Cerebellar nuclear complex (tissue), 1 donor: ENCODE results near the gene SH2D7.

Experiments
- DNase-seq, 2 experiments: peaks; one replicate each; lab custom pipeline; 2025; lab: John Stamatoyannopoulos, UW

The SH2D7 gene

DNA sequence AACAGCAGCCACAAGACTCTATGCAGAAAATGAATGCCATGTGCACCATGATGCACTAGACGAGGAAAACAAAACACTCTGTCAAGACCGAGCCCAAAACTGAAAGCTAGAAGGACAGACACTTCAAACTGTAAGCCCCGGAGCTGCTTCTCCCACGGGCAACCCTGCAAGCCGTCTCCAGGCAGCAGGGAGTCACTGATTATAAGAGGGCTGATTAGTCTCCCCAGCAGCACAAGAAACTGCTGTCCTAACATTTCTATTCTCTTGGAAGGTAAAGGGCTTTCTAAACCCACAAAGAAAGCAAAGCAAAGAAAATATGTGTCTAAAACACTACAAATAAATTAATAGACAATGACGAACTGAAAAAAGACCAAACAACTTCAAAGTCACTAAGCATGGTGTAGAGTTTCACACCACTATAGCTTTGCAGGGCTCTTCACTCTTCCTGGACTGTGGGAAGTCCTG is 30.4 kb upstream of the SH2D7 start:
- no peak for DNase-seq

DNA sequence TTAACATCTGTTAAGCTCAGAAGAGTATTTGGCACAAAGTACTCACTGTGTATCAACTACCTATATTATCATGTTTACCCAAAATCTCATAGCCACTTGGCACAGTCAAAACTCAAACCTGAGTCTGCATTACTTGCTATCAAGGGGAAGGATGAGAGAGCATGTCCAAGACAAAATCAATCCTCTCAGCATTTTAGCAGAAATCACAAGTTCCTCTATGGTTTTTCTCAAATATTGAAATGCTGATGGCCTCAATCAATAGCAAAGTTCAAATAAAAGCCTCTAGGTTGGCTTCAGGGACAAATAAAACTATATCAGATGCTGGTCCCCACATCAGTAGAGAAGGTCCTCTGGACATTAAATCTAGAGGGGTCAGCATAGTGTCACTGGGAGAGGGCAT is 29.1 kb upstream of the SH2D7 start:
- no peak for DNase-seq

DNA sequence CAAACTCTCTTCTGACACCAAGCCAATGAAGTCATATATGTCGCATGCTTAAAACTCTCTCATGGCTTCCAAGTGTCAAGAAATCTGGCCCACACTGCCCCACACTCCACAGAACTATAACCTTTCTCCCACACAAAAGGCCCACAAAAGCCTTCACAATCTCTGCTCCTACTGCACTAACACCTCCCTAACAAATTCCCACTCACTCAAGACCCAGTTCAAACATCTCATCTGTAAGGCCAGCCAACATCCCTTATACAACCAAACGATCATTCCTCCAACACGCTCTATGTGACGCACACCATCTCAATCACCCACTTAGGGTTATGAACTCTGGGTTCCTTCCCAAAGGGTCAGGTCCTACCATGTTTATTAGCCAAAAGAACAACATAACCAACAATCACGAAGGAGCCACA is 28.4 kb upstream of the SH2D7 start:
- DNase-seq = no peak

DNA sequence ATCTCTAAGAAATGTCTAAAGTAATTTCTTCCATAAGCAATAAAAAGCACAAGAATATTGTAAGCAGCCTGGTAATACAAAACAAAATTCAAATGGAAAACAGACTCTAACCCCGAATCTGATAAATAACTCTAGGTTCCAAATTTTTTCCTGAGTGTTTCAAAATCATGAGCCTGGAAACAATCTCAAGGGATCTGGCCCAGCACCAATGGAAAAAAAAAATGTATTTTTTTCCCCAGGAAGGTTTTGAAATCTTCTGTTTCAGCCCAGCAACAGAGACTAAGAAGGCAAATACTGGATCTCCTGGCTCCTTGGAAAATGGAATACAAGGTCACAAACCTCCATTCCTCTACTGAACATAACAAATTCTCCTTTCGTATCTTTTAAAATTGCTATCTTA is 27.8 kb upstream of the SH2D7 start:
- no peak for DNase-seq

DNA sequence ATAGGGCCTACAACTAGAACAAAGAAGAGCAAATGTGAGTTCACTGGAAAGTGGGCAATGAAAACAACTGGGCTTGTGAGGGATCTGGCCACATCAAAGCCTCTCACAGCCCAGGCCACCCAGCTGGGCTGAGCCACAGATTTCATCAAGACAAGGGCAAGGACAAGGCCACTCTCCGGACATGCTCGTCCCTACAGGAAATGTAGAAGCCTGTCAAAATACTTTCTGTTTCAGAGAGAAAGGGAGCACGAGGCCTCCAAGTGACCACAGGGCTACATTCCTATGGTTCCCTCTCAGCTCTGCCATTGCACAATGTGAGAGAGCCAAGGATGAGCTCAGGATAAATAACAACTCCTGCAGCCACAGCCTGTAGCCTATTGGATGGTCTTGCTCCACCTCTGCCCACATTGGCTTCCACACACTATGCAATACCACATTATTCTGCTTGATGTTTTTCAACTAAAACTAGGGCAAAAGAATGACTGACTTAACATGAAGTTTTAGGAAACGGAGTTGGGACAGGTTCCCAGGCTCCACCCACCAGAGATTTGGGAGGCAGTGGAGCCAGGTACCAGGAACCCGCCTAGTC is 27.0 kb upstream of the SH2D7 start:
- no peak for DNase-seq

DNA sequence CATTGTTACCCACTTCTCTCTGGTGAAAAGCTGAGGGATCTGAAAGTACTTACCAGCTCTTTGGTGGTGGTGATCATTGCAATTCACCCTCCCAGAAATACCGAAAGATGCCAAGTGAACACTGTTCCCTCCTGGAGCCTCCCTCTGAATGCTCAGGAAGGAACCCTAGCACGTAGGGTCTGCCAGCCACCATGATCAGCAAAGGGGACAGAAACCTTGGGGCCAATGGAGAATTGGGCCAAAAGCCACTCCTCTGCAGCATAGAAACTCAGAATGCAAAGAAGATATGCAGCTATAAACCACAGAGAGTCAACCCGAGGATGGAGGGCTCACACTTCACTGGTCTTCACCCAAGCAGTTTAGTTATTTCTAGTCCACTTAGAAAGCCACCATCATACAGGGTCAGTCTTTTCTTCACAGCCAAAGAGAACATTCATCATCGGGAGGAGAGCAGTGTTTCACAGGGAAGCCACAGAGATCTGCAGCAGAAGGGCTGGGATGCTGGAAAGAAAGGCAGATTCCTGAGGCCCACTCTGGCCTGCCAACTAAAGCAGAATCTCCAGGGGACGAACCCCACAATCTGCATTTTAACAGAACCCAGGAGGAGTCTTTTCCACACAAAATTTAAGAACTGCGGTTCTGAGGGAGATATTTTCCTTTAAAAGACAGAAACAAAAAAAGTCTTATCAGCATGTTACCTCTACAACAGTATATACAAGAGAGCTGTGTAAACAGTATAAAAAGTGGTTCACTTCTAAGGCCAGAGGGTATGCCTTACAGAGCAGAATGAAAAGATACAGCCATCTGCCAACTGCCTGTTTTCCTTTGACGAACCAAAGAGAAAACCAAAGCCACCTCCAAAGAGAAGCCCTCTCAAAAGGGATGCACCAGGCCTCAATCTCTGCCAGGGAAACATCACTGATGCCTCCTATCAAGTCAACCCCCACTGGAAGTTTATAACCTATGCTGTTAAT is 26.1 kb upstream of the SH2D7 start:
- DNase-seq = no peak

DNA sequence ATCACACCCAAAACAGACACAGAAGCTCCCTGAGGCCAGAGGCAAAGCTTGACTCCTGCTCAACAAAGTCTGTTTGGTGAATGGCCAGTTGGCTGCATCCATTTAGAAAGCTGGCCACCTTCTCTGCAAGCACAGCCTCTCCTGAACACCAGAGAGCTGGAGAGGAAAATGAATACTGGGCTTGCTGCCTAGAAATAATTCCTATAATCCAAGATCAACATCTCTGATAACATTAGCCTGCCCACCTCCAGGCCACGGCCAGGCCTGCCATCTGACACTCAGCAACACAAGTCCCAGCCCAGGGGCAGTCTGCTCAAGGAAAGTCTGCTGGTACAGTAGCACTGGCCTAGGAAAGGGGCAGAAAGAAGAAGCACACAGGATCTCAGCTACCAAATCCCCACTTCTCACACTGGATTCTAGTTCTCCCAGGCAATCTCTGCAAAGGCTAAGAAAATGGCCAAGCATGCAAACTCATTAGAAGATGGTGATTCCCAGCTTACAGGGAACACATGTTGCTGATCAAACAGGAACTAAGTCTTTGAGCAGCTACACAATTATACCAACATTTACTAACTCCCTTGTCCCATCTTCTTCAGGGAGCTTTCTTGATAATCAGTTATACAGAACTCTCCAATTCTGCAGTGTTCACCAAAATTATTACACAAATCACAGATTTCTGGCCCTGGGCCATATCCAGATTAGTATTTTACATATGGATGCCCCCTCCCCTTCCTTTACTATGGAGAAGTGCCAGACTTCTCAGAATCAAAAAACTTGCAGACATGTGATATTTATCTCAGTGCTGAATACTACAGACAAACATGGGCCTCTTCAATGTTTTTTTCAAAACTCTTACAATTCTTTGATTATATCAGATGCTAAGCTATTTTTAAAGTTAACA is 24.8 kb upstream of the SH2D7 start:
- DNase-seq = no peak

DNA sequence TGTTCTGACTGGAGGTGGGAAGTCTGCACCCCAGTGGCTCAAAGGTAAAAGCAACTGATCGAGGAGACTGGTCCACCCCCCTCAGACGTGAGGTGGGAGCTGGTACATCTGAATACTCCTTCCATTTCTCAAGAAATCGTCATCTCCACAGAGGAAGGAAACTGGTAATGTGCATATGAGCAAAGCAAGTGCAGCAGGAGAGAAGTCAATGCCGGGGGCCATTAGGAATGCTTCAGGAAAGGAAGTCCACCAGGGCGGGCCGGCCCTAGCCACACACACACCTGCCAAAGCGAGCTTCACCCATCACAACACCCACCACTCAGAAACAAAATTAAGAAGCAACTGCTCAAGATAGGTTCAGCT is 23.3 kb upstream of the SH2D7 start:
- no peak for DNase-seq

DNA sequence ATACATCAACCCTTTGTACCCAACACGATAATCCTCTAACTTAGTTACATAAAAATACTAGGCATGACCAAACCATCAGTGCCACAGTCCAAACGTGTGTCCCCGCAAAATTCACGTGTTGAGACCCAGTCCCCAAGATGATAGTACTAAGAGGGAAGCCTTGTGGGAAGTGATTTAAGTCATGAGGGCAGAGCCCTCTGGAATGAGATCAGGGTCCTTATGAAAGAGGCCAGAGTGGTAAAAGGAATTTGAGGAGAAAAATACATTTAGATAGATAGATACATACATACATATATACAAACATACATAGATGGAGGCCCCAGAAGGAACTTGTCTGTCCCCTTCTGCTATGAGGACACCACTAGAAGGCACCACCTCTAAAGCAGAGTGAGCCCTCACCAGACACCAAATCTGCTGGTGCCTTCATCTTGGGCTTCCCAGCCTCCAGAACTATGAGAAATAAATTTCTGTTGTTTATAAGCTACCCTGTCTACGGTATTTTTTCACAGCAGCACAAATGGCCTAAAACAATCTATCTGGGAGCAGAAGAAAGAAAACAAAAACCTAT is 22.8 kb upstream of the SH2D7 start:
- no peak for DNase-seq

DNA sequence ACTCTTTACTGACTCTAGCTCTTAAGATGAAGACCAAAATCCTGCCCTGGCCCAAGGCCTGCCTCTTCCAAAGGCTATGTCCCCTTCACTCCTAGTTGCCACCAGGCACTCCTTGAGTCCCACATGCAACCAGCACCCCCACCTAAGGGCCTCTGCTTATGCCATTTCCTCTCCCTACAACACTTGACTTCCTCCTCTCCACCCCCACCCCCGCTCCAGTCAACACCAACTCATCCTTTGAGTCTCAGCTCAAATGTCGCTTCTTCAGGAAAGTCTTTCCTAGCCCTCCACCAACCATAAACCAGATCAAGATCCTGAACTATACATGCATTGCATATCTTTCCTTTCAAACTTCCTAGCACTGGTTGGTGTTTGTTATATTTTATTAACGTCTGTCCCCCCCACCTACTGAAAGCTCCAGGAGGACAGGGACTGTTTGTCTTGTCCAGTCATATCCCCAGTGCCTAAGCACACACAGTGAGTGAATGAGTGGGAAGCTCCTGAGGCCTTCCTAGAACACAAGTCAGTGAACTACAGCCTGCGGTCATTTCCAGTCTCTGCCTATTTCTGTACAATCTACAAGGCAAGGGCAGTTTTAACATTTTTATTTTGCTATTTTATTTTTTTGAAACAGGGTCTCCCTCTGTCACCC is 22.2 kb upstream of the SH2D7 start:
- no peak for DNase-seq

DNA sequence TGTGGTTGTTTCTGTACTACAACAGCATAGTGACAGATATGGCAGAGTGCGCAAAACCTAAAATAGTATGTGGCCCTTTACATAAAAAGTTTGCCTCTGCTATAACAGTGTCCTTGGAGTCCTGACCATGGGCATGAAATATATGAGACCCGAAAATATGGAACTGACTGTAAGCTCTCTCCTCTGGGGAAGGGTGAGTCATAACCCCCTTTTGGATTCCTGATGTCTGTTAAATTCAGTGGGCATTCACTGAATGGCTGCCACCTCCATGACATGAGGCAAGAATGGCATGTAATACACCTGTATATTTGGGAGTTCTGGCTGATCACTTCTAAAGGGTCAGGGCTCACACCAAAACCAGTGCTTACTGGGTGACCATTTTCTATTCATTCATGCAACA is 21.0 kb upstream of the SH2D7 start:
- no peak for DNase-seq

DNA sequence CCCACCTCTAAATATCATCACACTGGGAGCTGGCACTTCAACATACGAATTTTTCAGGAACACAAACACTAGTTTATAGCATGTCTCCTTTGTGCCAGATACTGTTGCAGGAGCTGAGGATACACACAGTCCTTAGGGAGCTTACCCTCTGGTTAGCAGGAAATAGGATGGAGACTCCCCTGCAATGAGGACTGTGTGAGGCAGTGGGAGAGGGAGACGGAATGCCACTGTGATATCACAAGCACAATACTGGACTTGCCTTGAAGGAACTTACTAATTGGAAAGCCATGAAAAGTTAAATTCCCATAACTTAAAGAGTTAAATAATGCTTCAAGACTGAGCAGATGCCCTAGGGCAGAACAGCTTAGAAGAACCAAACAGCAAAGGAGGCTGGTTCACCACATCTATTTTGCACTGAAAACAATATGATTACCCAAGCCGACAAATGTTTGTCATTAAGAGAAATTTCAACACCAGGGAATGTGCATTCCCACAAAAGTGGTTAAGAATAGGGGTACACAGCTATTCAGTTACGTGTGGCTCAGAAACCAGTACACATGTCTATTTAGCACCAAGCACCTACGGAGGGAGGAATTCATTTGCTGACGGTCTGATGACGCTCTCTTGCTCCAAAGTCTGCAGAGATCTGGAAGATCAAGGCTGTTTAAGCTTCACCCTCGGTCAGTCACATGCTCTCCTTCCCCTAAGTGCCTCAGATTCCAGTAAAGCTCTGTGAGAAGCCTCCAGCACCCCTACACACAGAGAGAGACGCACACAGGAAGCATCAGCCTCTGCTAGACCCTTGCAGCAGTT is 20.1 kb upstream of the SH2D7 start:
- no peak for DNase-seq

DNA sequence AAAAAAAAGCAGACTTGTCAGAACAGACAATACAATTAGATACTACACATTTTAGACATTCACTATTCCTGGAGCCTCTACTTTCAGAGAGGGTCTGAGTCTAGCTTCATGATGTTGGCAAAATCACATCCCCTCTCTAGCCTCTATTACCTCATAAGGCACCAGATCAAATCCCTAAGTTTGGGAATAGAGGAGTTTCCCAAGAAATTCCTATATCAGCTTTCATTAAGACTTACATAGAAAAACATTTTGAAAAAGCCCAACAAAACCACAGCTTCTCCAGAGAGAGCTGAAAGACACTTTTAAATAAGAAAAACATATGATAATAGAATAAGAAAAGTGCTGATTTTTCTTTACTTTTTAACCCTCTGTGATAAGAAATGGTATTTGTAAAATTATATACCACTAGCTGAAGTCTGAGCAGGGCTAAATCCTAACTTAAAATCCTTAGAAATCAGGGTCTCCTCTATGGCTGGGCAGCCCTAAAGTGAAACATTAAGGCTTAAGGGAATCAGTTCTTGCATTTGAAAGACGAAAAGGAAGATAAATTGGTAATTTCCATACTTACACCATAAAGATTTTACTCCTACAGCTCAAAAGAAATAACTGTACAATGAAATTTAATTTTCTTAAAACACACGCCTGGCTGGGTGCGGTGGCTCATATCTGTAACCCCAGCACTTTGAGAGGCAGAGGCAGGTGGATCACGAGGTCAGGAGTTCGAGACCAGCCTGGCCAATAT is 19.1 kb upstream of the SH2D7 start:
- no peak for DNase-seq

DNA sequence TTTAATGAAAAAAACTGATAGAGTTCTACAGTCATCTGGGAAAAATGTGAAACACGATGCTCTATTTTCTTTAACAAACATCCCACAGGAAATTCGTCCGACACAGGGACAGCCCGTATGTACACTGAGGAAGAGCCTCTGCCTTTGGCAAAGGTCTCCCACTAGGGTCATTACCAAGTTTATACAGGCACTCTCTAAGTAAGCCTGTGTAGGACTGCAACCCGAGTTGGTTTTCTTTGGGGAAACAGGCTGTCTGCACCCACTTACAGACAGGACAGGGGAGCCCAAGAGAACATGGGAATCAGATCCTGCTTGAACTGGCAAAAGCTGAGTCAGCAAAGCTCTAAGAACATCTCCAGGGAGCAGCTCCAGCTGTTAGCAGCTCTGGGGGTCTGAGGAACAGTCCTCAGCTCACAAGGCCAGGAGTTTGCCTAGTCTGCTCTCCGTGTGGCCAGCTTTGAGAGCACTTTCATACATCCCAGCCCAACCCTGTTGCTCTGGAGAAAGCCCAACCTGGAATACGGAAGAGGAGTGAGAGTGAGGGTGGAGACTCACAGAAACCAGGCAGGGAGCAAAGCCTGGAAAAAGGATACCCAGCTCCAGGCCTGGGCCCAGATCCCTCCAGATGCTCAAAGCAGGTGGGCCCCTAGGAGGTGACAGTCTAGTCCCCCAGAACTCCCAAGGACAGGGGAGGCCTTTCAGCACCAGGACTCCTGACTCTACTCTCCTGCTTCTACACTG is 16.7 kb upstream of the SH2D7 start:
- DNase-seq = no peak

DNA sequence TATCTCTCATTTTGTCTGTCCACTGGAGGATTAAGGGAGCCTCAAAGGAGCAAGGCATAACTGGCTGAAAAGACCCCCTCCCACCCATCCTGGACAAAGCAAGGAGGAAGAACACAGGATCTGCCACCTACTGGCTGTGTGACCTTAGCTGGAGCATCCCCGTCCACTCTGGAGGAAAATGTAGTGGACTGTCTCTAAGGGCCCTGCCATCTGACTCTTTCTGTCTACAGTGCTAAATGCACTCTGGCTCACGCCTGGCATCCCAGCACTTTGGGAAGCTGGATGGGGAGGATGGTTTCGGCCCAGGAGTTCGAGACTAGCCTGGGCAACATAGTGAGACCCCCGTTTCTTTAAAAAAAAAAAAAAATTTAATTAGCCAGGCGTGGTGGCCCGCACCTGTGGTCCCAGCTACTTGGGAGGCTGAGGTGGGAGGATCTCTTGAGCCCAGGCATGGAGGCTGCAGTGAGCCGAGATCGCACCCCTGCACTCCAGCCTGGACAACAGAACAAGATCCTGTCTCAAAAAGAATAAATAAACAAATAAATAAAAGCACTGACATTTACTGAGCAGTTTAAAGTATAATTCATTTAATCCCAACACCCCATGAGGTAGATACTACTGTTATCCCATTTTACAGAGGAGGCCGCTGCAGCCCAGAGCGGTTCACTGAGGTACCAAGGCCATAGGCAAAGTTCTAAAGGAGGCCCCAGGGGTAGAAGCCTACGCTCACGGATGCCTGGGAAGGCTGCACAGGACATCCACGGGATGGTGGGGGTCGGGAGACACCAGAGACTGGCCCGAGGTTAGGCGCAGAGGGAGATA is 15.9 kb upstream of the SH2D7 start:
- no peak for DNase-seq

DNA sequence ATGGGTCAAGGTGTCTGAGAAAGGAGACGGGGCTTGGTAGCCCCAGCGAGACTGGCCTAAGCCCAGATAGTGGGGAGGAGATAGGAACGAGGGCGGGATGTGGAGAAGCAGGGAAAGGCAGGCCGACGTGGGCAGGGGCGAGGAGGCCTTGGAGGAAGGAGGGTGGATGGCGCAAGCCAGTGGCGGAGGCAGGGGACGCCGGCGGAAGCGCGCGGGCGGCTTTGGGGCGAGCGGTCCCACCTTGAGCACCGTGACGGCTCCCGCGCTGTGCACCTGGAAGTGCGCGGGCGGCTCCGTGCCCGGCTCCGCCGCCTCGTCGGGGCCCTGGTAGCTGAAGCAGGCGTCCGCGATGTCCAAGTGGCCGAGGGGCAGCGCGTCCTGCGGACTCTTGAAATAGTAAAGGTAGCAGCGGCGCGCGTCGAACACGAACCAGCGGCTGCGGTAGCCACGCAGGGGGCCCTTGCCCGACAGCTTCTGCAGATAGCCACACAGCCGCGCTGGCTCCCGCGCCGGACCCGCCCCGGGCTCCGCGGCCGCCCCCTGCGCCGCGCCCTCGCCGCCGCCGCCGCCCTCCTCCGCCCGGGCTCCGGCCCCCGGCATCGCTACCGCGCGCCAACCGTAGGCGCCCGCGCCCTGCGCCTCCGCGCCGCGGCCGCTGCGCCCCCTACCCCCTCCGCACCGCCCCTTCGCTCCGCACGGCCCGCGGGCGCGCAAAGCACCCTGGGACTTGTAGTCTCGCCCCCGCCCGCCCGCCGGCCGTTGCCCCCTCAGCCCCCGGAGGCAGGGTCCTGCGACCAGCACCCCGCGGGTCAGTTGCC is 15.1 kb upstream of the SH2D7 start, which contains the start of gene TBC1D2B:
Gene TBC1D2B (minus strand): TSS at position 659 of the 818 bp plus-strand sequence. CDS start 59 bp downstream, at position 600.
- no peak for DNase-seq

DNA sequence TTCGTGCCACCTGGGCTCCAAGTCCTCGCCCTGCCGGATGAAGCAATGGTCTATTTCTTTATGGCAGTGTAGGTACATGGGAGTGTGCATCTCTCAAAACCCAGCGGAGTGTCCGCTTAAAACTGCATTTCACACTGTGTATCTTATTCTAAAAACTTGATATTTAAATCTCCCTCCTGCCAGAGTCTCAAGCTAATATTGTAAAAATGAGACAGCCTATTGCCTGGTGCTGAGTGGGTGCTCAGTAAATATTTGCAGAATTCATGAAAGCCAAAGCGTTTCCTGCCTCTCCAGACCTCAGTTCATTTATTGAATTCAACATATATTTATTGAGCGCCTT is 14.5 kb upstream of the SH2D7 start:
- DNase-seq = no peak
